Fibroblast of pulmonary artery (primary cell): ENCODE data around the gene ZNF423.

Source experiments
- DNase-seq: peaks from one replicate; pipeline ENCODE4 v3.0.0-alpha.2; 2010; ENCODE audit warnings: low read depth
- H3K4me3 ChIP-seq: replicated peaks from 2 replicates; pipeline ENCODE4 v1.5.1; 2011; ENCODE audit warnings: low read depth, mild to moderate bottlenecking, control low read depth, low read length, moderate library complexity
- TF ChIP-seq, protein P1 (sequence below): IDR thresholded peaks from 2 replicates; pipeline ENCODE4 v1.5.1; 2011; ENCODE audit warnings: mild to moderate bottlenecking, control low read depth, low read length, inconsistent platforms; ENCODE audit errors: missing control alignments

Gene ZNF423

DNA sequence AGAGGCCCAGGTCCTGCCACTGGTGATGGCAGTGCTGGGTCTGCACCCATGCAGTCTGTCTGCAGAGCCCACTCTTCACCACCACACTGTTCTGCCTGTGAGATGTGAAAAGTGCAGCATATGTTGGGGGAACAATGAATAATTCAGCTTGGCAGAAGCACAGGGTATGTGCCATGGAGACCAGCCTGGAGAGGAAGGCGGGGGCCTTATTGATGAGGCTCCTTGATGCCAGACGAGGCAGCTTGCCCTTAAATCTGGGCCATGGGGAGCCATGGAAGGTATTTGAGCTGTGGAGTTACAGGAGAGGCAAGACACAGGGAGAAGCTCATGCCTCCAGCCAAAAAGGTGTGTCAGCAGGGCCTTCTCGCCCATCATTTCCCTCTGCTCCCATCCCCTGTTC, 357.6 kb downstream of the ZNF423 start:
- TF ChIP-seq, protein P1, sequence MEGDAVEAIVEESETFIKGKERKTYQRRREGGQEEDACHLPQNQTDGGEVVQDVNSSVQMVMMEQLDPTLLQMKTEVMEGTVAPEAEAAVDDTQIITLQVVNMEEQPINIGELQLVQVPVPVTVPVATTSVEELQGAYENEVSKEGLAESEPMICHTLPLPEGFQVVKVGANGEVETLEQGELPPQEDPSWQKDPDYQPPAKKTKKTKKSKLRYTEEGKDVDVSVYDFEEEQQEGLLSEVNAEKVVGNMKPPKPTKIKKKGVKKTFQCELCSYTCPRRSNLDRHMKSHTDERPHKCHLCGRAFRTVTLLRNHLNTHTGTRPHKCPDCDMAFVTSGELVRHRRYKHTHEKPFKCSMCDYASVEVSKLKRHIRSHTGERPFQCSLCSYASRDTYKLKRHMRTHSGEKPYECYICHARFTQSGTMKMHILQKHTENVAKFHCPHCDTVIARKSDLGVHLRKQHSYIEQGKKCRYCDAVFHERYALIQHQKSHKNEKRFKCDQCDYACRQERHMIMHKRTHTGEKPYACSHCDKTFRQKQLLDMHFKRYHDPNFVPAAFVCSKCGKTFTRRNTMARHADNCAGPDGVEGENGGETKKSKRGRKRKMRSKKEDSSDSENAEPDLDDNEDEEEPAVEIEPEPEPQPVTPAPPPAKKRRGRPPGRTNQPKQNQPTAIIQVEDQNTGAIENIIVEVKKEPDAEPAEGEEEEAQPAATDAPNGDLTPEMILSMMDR = no peak
- H3K4me3 ChIP-seq = no peak overlapping the region
- DNase-seq = no peak

- TF ChIP-seq, protein P1 = no peak
- H3K4me3 ChIP-seq = no peak overlapping the region
- no peak for DNase-seq
Observed at GRCh38 chr16:49497466-49497865, 358.4 kb downstream of the ZNF423 start.

DNA sequence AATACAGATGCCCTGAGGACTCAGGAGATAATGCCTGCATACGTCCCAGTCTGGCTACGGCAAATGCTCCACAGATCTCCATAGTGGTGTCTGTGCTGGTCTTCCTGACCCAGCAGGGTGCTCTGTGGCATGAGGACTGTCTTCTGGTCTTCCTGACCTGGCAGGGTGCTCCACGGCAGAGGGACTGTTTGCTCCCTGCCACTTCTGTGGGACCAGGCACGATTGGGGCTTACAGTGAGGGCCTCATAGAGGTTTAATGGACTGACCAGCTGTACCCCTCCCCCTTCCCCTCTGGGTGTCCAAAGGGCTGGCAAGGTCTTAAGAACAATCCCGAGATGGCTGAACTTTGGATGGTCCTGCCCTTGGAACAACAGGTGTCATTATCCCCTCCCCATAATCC, 359.3 kb downstream of the ZNF423 start:
- TF ChIP-seq, protein P1 = no peak
- H3K4me3 ChIP-seq = no peak overlapping the region

GRCh38 chr16:49495596-49496355, 360.1 kb downstream of the ZNF423 start:
- no peak overlapping the region for H3K4me3 ChIP-seq
- DNase-seq = no peak
- TF ChIP-seq, protein P1 = no peak

More for the DNA sequence above, 359.3 kb downstream of the ZNF423 start:
- no peak for DNase-seq

GRCh38 chr16:49494891-49495566, 360.9 kb downstream of the ZNF423 start:
- no peak for DNase-seq
- TF ChIP-seq, protein P1 = no peak
- no peak overlapping the region for H3K4me3 ChIP-seq

GRCh38 chr16:49494474-49494873, 361.4 kb downstream of the ZNF423 start:
- TF ChIP-seq, protein P1 = no peak
- no peak overlapping the region for H3K4me3 ChIP-seq

GRCh38 chr16:49493836-49494235, 362.1 kb downstream of the ZNF423 start:
- TF ChIP-seq, protein P1 = no peak
- no peak overlapping the region for H3K4me3 ChIP-seq
- DNase-seq = no peak

More at GRCh38 chr16:49494474-49494873, 361.4 kb downstream of the ZNF423 start:
- no peak for DNase-seq
